Right lobe of liver (tissue), 6 donors: ENCODE data around the gene EMD. TPM values are rescaled to one million over a fixed set of nuclear protein-coding genes. Genes with fewer than 3 reads are reported as not detected.

Source experiments
- ATAC-seq, 4 donors: fragments of 200-7000 bp; cut with Tn5 transposase; one replicate each; pipeline ENCODE4 v1.9.1; 2020; ENCODE audit warnings: mild to moderate bottlenecking in 4 of 4, moderate library complexity in 4 of 4
- DNase-seq, 3 donors: peaks; one replicate each; pipeline ENCODE4 v3.0.0-alpha.2; 2020
- H3K27ac ChIP-seq, 3 donors: fragments of 200-600 bp; one replicate each; pipeline ENCODE4 v1.8.0; 2022
- H3K27me3 ChIP-seq, 2 donors: fragments of 200-600 bp; one replicate each; pipeline ENCODE4 v1.8.0; 2022
- H3K36me3 ChIP-seq, 4 donors: fragments of 200-600 bp; sonication (generic) in 1 of 4; one replicate each; pipeline versions ENCODE4 v1.5.1 to v1.8.0; 2017 to 2022; ENCODE audit warnings: control low read depth in 1 of 4
- H3K4me1 ChIP-seq, 4 donors: fragments of 200-600 bp; sonication (generic) in 1 of 4; one replicate each; pipeline versions ENCODE4 v1.5.1 to v1.8.0; 2017 to 2022; ENCODE audit warnings: control low read depth in 1 of 4
- H3K4me3 ChIP-seq, 3 donors: fragments of 200-600 bp; one replicate each; pipeline ENCODE4 v1.8.0; 2022
- H3K9me3 ChIP-seq, 4 donors: fragments of 200-600 bp; sonication (generic) in 1 of 4; one replicate each; pipeline versions ENCODE4 v1.5.1 to v1.8.0; 2017 to 2022; ENCODE audit warnings: control low read depth in 1 of 4
- POLR2A ChIP-seq: fragments of 450-650 bp; IDR thresholded peaks from one replicate; pipeline ENCODE4 v1.6.1; 2017; ENCODE audit warnings: antibody characterized with exemption, mild to moderate bottlenecking
- WGBS: methylation state at CpG from one replicate; pipeline ENCODE4 v1.1.6; 2018; ENCODE audit warnings: low coverage, low lambda C conversion rate; ENCODE audit not compliant: insufficient coverage; ENCODE audit errors: missing lambda C conversion rate; 5-methylcytosine and 5-hydroxymethylcytosine counted together
- intact Hi-C, 2 donors: fragments of 100-400 bp; cut with DNase I; formaldehyde crosslinking; loops; one replicate each; pipeline versions ENCODE4 v1.11.2 to v1.14.1; 2022
- total RNA-seq, 6 experiments: library from RNA; depleted of rRNA in 2 of 6; stranded (reverse); fragments of >200 nt in 2 of 6; fragmentation: NEBNext Ultra II Directional in 3 of 6; extraction: Animal tissue kit (Norgen Biotek cat#: 25700) in 3 of 6; gene quantifications; one replicate each; pipeline versions ENCODE4 v1.1.0 to v1.2.4, GENCODE V29; 2016 to 2023
- TF ChIP-seq, protein P1 (sequence below), 4 donors: fragments of 200-600 bp in 3 of 4; fragments of 450-650 bp in 1 of 4; IDR thresholded peaks; one replicate each; pipeline versions ENCODE4 v1.5.1 to v1.8.0; 2016 to 2022; ENCODE audit warnings: antibody characterized with exemption in 4 of 4, mild to moderate bottlenecking in 2 of 4
- donor health status: DM: no; HTN: yes; CAD: no.
- donor health status: DM: no; HTN: no; CAD: no.
- donor health status: DM: no; HTN: no; CAD: no.
- donor health status: DM: no; HTN: yes; CAD: no.
- donor health status: DM: no; HTN: yes; CAD: no.

EMD gene
- total RNA-seq, 6 experiments from 2014 or later: 19.8 to 28.8 (median 24.2) TPM

DNA sequence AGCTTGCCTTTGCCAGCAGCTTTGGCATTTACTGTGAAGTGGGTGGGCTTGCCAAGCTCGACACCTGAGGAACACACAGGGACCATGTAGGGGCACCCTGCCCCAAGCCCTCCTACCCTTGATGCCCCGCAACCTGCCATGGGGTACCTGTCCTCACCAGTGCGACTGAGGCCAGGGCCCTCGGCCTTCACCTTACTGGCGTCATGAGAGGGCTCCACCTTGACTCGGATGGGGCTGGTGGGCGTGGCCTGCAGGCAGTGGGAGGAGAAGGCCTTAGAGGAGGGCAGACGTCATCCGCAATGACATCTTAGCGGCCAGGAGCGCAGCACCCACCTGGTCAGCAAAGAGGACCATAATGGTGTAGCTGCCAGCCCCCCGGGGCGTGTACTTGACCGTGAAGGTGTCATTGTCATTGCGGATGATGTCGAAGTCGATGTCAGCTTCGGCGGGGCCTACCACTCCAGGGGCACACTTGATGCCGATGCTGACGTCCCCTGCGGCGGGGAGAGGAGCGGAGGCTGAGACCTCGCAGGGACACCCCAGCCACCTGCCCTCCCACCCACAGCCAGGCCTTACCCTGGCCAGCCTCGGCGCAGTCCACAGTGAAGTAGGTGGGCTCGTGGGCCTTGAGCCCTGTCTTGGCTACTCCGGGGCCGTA, 16.9 kb upstream of the EMD start:
- Histone ChIP-seq H3K27me3 (no peaks in the 10 kb centered on the region), H3K4me3 (no peak overlapping the region), H3K4me1 (peaks cover 0 to 5% (median 0%) of the 10 kb centered on the region in 4 donors), H3K9me3 (no peaks in the 10 kb centered on the region), H3K27ac (no peak overlapping the region), H3K36me3 (peaks cover 0 to 3% (median 0%) of the 10 kb centered on the region in 4 donors)
- DNase-seq (no peak), ATAC-seq (no peak)
- intact Hi-C loops: no loop called here
- WGBS: no CpG with 5 or more reads among the region's 30 CpGs
- TF ChIP-seq, protein P1, sequence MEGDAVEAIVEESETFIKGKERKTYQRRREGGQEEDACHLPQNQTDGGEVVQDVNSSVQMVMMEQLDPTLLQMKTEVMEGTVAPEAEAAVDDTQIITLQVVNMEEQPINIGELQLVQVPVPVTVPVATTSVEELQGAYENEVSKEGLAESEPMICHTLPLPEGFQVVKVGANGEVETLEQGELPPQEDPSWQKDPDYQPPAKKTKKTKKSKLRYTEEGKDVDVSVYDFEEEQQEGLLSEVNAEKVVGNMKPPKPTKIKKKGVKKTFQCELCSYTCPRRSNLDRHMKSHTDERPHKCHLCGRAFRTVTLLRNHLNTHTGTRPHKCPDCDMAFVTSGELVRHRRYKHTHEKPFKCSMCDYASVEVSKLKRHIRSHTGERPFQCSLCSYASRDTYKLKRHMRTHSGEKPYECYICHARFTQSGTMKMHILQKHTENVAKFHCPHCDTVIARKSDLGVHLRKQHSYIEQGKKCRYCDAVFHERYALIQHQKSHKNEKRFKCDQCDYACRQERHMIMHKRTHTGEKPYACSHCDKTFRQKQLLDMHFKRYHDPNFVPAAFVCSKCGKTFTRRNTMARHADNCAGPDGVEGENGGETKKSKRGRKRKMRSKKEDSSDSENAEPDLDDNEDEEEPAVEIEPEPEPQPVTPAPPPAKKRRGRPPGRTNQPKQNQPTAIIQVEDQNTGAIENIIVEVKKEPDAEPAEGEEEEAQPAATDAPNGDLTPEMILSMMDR (IDR thresholded peaks at IDR 0.05): no peak
- no peak for TF ChIP-seq POLR2A

DNA sequence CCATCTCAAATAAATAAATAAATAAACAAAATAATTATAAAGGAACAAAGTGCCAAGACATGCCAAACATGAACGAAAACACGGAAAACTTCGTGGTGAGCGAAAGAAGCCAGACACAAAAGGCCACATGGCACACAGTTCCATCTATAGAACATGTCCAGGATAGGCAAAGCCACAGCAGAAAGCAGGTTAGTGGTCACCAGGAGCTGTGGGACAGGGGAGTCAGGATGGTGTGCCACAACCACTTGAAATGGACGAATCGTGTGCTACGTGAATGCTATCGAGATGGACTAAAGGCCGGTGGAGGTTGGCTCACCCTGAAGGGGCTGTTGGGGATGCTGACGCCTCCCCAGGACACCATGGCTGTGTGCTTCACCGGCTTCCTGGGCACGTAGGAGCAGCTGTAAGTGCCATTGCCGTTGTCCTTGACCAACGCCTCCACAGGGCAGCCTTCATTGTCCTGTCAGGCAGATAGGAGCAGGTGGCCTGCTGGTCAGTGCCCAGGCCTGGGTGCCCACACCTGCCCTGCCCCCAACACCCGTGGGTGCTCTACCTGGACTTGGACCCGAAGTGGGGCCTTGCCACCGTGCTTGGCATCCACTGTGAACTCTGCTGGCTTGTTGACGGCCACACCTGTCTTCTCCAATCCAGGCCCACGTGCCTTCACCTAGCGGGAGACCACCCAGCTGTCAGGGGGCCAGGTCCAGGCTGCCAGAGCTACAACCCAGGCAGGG, 15.2 kb upstream of the EMD start:
- no peaks in the 10 kb centered on the region for H3K27me3 ChIP-seq
- H3K4me1 ChIP-seq: no peaks in the 10 kb centered on the region
- intact Hi-C loops: no loop called here
- no peak for DNase-seq
- TF ChIP-seq POLR2A: no peak
- TF ChIP-seq, protein P1 (IDR thresholded peaks at IDR 0.05): no peak
- H3K4me3 ChIP-seq: no peak overlapping the region
- 63% methylated on average over 8 of the region's 20 CpGs for WGBS
- H3K36me3 ChIP-seq: peaks cover 0 to 3% (median 0%) of the 10 kb centered on the region in 4 donors
- H3K9me3 ChIP-seq: no peaks in the 10 kb centered on the region
- H3K27ac ChIP-seq: no peak overlapping the region
- no peak for ATAC-seq

DNA sequence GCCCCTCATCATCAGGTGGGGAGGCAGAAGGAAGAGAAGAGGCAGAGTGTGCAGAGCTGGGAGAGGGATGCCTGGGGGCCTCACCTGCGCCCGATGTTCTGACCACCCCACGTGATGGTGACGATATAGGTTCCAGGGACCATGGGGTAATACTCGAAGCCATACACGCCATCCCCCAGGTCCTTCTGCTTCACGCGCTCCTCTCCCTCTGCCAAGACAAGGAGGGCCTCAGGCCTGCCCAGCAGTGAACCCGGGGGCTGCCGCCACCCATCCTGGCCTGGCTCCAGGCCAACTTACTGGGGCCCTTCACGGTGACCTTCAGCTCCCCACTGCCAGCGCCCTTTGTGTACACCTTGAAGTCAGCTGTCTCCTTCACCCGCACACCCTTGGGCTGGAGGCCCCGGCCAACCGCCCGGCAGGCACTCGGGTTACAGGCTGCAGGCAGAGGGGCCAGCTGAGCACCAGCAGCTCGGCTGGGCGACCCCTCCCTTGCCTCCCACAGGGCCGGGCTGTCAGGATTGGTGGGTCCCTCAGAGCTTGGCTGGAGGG, 14.0 kb upstream of the EMD start:
- intact Hi-C loops: no loop called here
- TF ChIP-seq, protein P1 (IDR thresholded peaks at IDR 0.05): no peak
- TF ChIP-seq POLR2A: no peak
- Histone ChIP-seq H3K4me3 (no peak overlapping the region), H3K27ac (no peak overlapping the region), H3K36me3 (peaks cover 0 to 3% (median 0%) of the 10 kb centered on the region in 4 donors), H3K4me1 (no peaks in the 10 kb centered on the region), H3K27me3 (no peaks in the 10 kb centered on the region), H3K9me3 (no peaks in the 10 kb centered on the region)
- 82% methylated on average over 2 of the region's 20 CpGs for WGBS
- DNase-seq (no peak), ATAC-seq (no peak)

DNA sequence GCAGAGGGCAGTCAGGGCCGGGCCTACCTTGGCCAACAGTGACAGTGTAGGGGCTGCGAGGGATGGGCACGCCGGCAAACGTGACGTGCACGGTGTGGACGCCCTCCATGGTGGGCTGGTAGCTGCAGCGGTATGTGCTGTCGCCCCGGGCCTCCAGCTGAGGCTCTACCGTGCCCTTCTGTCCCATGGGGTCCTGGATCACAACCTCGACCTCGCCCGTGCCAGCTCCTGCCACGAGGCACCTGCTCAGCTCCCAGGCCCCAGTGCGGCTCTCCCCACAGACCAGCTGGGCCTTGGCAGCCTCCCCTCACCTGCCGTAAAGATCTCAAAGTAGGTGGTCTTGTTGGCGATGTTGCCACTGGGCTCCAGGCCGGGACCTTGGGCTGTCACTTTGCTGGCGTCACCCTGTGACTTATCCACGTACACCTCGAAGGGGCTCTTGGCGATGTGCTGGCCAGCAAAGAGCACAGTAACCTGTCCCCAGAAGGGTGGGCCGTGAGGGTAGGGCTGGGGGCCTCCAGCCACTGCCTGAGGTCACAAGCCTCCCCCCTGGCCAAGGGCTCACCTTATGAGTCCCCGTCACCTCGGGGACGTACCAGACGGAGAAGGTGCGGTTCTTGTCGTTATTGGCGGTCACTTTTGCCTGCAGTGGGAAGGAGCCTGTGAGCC, 13.0 kb upstream of the EMD start:
- Histone ChIP-seq H3K27me3 (no peaks in the 10 kb centered on the region), H3K27ac (no peak overlapping the region), H3K36me3 (peaks cover 0 to 3% (median 0%) of the 10 kb centered on the region in 4 donors), H3K4me3 (no peak overlapping the region), H3K4me1 (no peaks in the 10 kb centered on the region), H3K9me3 (no peaks in the 10 kb centered on the region)
- DNase-seq: no peak
- no peak for ATAC-seq
- TF ChIP-seq, protein P1 (IDR thresholded peaks at IDR 0.05): no peak
- TF ChIP-seq POLR2A: no peak
- WGBS: 93% methylated on average over 3 of the region's 32 CpGs
- intact Hi-C loops: no loop called here
